GM21576 (cell line): ENCODE results near the gene HEPACAM.
A peak's percentile ranks its signal among the peaks of the same experiment; 100 is the strongest.

Experiments
- ATAC-seq: cut with Tn5 transposase; IDR thresholded peaks from one replicate; pipeline ENCODE4 v1.9.1; 2021; ENCODE audit warnings: mild to moderate bottlenecking, moderate library complexity; ENCODE audit not compliant: unreplicated experiment

Gene HEPACAM

DNA sequence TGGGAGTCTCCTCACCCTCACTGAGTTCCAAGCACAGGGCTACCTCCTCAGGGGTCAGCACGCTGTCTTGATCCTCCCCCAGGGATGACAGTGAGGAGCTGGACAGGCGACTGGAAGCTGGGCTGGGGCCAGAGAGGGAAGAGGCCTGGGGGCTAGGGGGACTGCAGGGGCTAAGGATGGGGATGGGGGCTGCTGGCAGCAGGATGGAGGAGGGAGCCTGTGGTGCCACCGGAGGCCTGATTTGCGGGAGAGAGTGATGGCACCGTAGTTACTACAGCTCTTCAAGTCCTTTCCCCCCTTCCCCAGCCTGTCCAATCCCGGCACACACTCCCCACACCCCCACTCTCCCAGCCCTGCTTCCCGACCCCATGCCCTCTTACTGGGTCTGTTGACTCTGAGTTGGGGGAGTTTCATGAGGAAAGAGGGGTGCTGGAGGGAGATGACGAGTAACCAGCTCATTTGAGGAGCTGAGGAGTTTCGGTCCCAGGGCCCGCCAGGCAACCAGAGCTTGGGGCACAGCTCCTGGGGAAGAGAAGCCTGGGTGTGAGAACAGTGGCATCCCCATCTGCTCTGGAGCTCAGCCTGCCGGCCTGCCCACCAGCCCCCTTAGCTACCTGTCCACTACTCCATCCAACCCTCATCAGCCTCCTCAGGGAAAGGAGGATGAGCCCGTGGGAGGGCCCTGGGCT is 48.7 kb downstream of the HEPACAM start:
- no peak for ATAC-seq

DNA sequence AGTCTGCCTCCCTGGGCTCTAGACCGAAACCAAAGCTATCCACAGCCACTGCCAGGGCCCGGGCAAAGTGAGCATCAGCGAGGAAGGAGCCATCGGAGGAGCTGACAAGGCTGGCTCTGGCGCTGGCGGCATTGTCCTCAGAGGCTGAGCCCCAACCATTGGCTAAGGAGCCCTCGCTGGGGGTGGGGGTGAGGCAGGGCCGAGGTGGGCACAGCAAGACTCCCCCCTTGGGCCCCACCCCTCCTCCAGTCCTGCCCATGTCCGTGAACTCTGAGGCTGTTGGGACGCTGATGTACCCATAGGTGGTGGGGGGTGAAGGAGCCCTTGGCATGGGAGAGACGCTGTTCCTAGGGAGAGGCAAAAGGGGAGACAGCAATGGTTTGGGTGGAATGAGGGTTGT is 49.4 kb downstream of the HEPACAM start:
- no peak for ATAC-seq

- ATAC-seq: no peak
Observed at GRCh38 chr11:124884869-124885479, 50.9 kb downstream of the HEPACAM start.

DNA sequence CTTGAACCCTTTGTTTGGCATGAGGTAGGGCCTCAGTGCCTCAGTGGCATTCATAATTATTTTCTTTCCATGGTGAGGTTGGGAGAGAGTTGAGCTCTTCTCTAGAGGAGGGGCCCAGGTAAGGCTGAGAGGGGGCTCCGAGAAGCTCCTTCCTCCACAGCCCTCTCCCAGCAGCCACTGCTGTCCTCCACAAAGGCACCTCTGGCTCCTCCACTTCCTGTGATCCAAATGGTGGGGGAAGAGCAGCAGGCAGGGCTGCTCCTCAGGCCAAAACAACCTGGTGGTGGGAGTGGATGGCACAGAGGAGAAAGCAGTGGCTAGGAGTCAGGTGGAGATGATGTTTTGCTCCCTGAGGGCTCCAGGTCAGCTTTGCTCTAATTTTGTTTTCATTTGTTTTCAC is 51.5 kb downstream of the HEPACAM start:
- ATAC-seq: no peak

DNA sequence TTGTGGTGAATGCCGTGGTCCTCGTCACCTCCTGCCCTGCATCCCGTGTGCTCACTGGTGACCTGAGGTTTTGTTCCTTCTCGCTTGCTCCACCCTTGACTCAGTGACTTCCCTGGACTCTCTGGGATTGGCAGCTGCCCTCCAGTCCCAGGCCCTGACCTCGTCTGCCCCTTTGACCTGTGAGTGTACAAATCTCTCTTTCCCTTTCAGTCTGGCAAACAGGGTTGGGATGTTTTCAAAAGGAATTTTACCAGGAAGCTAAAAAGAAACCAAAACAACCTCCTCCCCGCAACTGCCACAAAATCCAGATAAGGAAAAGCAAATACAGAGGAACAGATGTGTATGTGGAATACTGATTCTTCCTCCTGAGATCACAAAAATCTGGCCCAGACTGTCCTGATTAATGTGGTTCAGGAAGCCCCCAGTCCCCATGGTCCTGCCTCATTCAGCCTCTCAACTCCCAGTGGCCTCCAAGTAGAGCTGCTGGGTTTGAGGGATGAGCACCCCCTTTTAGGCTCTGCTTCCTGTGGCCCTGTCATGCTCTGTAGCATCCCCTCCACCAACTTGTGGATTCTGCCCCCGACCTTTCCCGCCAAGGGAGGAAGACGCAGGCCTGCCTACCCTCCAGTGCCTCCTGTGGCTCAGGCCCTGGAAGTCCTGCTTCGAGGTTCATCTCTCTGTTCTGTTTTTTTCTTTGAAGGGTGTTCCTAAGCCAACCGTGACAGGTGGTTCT is 53.3 kb downstream of the HEPACAM start:
- no peak for ATAC-seq

DNA sequence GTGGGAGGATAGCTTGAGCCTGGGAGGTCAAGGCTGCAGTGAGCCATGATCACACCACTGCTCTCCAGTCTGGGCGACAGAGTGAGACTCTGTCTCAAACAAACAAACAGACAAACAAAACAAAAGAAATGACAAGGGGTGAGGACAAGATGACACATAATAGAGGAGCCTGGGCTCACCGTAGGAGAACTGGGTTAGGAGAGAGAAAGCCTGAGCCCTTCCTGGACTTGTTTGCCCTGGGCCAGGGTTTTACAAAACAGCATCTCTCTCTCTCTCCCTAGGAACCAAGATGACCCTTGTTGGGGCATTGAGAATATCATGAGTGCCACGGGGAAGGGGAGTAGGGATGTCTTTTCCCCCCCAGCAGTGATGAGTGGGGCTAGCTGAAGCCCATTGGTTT is 54.9 kb downstream of the HEPACAM start:
- ATAC-seq: no peak

DNA sequence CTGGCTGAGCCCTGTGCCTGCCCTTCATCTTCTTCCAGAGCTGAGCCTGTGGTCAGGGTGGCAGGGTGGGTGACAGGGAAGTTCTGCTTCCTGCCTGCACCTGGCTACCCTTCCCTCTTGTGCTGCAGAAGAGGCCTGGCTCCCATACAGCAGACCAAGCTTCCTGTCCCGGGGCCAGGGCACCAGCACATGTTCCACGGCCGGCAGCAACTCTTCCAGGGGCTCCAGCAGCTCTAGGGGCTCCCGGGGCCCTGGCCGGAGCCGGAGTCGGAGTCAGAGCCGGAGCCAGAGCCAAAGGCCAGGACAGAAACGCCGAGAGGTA is 55.6 kb downstream of the HEPACAM start:
- no peak for ATAC-seq

GRCh38 chr11:124879493-124880289 is 56.2 kb downstream of the HEPACAM start:
- no peak for ATAC-seq

DNA sequence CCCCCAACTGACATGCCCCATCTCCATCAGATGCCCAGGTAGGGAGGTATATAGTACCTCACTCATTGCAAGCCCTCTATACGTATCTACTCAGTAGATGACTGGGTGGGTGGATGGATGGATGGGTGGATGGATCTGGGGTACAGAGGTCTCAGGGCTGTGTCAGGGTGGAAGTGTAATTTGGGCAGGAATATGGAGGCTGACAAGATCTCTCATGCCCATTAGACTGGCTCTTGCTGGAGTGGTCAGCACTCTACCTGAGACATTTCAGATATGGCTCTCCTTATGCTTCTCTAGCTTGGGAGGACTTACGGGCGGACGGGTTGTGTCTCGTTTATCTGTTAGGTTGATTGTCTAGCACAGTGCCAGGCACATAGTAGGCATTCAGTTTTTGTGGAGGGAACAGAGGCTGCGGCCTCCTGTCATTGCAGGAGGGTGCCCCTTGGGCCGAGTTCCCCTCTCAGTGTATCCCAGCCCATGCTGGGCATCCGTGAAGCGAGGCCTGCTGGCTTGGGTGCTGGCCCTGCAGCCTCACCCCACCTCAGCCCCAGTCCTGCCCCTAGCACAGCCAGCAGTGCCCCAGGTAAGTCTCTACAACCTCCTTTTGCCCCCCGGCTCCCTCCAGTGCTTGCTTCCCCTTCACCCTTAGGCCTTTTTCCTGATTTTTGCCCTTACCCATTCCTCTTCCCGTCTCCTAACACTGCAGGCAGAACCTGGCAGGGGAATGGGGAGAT is 56.9 kb downstream of the HEPACAM start:
- ATAC-seq: no peak

DNA sequence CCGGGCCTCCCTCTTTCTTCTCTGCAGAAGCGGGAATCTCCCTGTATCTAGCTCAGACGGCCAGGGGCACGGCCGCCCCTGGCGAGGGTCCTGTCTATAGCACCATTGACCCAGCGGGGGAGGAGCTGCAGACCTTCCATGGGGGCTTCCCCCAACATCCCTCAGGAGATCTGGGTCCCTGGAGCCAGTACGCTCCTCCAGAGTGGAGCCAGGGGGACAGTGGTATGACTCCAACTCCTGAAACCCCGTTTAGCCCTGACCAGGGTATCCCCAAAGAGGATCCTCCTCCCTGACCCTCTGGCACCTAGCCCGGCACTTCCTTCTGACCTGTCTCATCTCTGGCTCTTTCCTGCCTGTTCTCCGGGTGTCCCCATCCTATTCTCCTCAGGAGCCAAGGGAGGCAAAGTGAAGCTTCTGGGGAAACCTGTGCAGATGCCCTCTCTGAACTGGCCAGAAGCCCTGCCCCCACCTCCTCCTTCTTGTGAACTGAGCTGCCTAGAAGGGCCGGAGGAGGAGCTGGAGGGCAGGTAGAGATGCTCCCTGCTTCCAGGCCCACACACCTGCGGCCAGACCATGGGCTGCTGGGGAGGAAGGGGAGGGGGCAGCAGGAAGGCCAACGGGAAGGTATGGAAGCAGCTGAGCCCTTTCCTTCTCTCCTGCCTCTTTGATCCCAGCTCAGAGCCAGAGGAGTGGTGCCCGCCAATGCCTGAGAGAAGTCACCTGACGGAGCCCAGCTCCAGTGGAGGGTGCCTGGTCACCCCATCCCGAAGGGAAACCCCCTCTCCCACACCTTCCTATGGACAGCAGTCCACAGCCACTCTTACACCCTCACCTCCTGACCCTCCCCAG is 57.7 kb downstream of the HEPACAM start:
- ATAC-seq: no peak

DNA sequence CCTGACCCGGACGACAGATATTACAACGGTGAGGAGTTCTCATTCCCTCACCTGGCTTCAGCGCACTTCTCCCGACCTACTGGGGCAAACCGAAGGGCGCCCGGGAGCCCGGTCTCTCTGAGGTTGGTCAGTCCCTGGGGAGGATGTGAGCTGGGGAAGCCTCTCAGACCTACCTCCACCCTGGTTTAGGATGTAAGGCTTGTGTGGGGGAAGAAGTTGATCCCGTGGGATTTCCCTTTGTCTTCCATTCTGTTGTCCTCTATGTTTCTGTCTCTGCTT is 58.3 kb downstream of the HEPACAM start:
- no peak for ATAC-seq

DNA sequence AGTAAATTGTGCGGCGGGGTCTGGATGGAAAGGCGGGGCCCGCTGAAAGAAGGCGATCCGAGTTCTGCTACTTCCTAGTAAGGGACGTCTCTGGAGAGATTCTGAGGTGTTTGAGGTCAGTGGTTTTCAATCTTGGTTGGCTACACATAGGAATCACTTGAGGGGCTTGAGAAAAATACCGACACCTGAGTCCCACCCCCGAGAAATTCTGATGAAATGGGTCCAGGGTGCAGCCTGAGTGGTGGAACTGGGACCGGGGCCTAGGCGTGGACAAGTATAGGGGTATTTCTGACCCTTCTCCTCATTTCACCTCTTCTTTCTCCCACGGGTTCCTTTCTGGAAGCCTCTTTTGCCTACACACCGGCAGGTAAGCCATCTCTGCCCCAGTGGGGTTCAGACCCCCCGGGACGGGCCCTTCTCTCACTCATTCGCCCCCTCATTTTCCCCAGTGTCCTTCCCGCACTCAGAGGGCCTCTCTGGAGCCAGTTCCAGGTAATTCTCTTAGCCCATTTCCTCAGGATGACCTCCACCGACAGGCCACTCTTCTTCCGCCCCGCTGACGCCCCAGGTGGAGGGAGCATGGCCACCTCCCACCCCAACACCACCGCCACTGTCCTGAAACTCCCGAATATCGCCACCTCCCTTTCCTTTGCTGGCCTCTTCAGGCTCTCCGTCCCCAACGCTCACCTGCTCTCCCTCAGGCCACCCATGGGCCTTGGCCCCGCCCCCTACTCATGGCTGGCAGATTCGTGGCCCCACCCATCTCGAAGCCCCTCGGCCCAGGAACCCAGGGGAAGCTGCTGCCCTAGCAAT is 58.8 kb downstream of the HEPACAM start:
- no peak for ATAC-seq

DNA sequence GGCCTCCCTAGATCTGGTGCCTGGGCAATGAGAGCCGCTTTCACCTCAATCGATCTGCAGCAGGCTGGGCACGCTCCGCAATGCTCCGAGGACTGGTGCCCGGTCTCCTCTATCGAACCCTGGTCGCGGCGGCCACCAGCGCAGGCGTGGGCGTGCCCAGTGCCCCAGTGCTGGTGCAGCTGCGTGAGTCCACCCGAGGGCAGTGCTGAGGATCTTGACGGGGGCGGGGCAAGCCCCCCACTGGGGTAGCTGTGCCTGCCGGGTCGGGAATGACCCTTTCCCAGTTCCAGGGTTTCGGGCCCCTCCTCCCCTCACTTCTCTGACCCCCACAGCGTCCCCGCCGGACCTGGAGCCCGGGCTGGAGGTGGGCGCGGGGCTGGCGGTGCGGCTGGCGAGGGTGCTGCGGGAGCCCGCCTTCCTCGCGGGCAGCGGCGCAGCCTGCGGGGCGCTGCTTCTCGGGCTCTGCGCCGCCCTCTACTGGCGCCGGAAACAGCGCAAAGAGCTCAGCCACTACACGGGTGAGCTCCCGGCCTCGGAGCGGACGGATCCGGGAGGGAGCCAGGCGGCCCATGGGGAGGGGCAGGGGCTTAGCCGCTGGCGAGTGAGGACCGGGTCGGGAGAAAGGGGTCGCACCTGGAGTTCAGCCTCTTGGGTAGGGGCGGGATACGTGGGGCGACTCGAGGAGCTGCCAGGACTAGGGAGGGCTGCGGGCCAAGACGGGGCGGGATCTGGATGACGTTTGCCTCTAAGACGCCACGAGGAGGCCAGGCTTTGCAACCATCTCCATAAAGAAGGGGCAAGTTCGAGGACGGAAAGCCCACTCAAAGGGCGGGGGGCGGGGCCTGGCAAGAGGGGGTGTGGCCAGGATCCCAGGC is 59.7 kb downstream of the HEPACAM start:
- peak; percentile 93 for ATAC-seq

GRCh38 chr11:124875401-124875800 is 60.4 kb downstream of the HEPACAM start:
- ATAC-seq: no peak

- ATAC-seq: no peak
Observed at GRCh38 chr11:124874571-124875255, 61.1 kb downstream of the HEPACAM start.

DNA sequence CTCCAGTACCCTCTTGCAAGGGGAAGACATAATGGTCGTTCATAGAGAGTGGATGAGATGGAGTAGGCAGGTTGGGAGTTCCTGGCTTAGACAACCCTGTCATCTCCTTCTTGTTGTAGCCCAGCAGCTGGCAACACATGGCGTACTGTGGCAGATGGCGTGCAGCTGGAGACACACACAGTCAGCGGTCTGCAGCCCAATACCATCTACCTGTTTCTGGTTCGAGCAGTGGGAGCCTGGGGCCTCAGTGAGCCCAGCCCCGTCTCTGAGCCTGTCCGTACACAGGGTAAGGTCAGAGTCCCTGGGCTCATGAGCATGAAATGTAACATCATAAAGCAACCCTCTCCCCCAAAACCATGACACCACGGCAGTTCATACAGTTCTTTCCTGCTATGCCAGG is 61.9 kb downstream of the HEPACAM start:
- no peak for ATAC-seq

- no peak for ATAC-seq
Observed at GRCh38 chr11:124872741-124873140, 63.1 kb downstream of the HEPACAM start.

DNA sequence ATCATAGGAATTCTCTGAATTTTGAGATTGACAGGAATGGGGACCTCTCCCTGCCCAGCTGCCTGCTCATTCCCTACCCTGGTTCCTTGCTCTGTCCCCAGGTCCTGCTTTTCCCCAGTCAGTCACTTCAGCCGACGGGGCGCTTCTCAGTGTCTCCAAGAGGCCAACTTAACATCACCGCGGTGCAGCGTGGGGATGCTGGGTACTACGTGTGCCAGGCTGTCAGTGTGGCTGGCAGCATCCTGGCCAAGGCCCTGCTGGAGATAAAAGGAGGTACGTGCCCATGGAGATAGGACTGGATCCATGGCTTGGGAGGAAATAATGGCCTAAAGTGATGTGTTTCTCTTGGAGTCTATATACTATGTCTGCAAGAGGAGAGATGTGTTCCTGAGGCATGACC is 63.6 kb downstream of the HEPACAM start:
- no peak for ATAC-seq
